ENCODE measurements around the gene PAM. TPM values are rescaled to one million over a fixed set of nuclear protein-coding genes. Genes with fewer than 3 reads are reported as not detected.

Gene PAM
- total and polyA plus RNA-seq, 2 donors (not counting 3 experiments of a cell fraction or from before 2014, with no cell fraction given): 118 to 176 TPM

DNA sequence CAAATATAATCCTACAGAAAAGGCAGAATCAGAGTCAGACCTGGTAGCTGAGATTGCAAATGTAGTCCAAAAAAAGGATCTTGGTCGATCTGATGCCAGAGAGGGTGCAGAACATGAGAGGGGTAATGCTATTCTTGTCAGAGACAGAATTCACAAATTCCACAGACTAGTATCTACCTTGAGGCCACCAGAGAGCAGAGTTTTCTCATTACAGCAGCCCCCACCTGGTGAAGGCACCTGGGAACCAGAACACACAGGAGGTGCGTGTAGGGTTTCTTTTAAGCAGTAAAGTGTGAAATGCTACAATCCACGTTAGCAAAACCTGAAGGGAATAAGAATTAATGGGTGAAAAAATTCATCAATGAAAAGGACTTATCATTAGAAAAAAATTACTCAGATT is 219.1 kb downstream of the PAM start:
- Histone ChIP-seq H2AFZ (ENCODE audit: low read depth, low read length) (no peak overlapping the region), H3K36me3 (ENCODE audit: control insufficient read depth in 2 of 2, extremely low read depth in 1 of 2, insufficient read depth in 2 of 2, low read length in 2 of 2) (no peaks in the 10 kb centered on the region), H3K27ac (ENCODE audit: insufficient read depth, low read depth, low read length) (no peak overlapping the region), H3K9me3 (replicated peaks; ENCODE audit: control insufficient read depth, insufficient read depth, low read length) (no peaks in the 10 kb centered on the region), H3K4me1 (ENCODE audit: control insufficient read depth, extremely low read depth, insufficient read depth, low read length) (peaks cover 28% of the 10 kb centered on the region), H4K20me1 (replicated peaks; ENCODE audit: control insufficient read depth, extremely low read depth, insufficient read depth, low read length) (no peaks in the 10 kb centered on the region), H3K9ac (replicated peaks; ENCODE audit: extremely low read depth, insufficient read depth, low read length) (no peak overlapping the region), H3K4me3 (replicated peaks in 1 of 3; ENCODE audit: insufficient read depth in 1 of 3, low read depth in 1 of 3, low read length in 3 of 3) (no peak overlapping the region), H3K4me2 (ENCODE audit: insufficient read depth, low read length) (no peak overlapping the region), H3K79me2 (ENCODE audit: control insufficient read depth, insufficient read depth, low read length) (no peaks in the 10 kb centered on the region), H3K9me1 (replicated peaks; ENCODE audit: control insufficient read depth, extremely low read depth, insufficient read depth, low read length) (peaks cover 2% of the 10 kb centered on the region), H3K27me3 (ENCODE audit: control insufficient read depth in 2 of 2, insufficient read depth in 2 of 2, low read length in 2 of 2) (no peaks in the 10 kb centered on the region)
- TF ChIP-seq EZH2 (IDR thresholded peaks at IDR 0.05; ENCODE audit: borderline replicate concordance, low read depth, low read length, severe bottlenecking) (no peak), POLR2A (IDR thresholded peaks at IDR 0.05; ENCODE audit: low read depth, low read length) (no peak), MYC (IDR thresholded peaks at IDR 0.05; ENCODE audit: low read depth, low read length) (no peak), FOS (IDR thresholded peaks at IDR 0.05; ENCODE audit: borderline replicate concordance, insufficient read depth, low read length) (no peak), POLR2AphosphoS5 (IDR thresholded peaks at IDR 0.05; ENCODE audit: insufficient read depth, low read depth, low read length) (no peak), JUN (IDR thresholded peaks at IDR 0.05; ENCODE audit: borderline replicate concordance, insufficient read depth, insufficient read length, low read depth) (no peak), GATA2 (IDR thresholded peaks at IDR 0.05; ENCODE audit: insufficient read depth, insufficient read length, low read depth, low read length) (no peak)
- TF ChIP-seq, protein P1, sequence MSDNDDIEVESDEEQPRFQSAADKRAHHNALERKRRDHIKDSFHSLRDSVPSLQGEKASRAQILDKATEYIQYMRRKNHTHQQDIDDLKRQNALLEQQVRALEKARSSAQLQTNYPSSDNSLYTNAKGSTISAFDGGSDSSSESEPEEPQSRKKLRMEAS (IDR thresholded peaks at IDR 0.05; ENCODE audit: insufficient read depth, insufficient read length): no peak
- TF ChIP-seq, protein P2, sequence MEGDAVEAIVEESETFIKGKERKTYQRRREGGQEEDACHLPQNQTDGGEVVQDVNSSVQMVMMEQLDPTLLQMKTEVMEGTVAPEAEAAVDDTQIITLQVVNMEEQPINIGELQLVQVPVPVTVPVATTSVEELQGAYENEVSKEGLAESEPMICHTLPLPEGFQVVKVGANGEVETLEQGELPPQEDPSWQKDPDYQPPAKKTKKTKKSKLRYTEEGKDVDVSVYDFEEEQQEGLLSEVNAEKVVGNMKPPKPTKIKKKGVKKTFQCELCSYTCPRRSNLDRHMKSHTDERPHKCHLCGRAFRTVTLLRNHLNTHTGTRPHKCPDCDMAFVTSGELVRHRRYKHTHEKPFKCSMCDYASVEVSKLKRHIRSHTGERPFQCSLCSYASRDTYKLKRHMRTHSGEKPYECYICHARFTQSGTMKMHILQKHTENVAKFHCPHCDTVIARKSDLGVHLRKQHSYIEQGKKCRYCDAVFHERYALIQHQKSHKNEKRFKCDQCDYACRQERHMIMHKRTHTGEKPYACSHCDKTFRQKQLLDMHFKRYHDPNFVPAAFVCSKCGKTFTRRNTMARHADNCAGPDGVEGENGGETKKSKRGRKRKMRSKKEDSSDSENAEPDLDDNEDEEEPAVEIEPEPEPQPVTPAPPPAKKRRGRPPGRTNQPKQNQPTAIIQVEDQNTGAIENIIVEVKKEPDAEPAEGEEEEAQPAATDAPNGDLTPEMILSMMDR (IDR thresholded peaks at IDR 0.05; ENCODE audit: extremely low read depth in 1 of 2, insufficient read depth in 1 of 2, low read depth in 1 of 2, low read length in 2 of 2): no peak
- CTCF ChIA-PET: interaction anchor here (0.9 to 4.1 kb wide), 3 partner anchors 97 to 293 kb away, joined by 3 to 36 read pairs (median 29); no protein-coding TSS in a partner anchor
- dilution Hi-C loops (cut with MboI; ENCODE audit: extremely low pct_ligation_motif_present, low sequenced_read_pairs) (no loop called here), intact Hi-C loops (cut with micrococcal nuclease) (loop anchor here (5.0 to 10.0 kb wide), 2 partner anchors 248 to 259 kb away; no protein-coding TSS in a partner anchor)
- no TSS peak for BruUV-seq (replicated peaks)
- no peak for FAIRE-seq
- DNase-seq (ENCODE audit: low read depth, low spot score): no peak
- POLR2A ChIA-PET: no interaction called here
